Smooth muscle cell of bladder (primary cell): Measurements from ENCODE around the gene PRKD1. TPM values are rescaled to one million over a fixed set of nuclear protein-coding genes. Genes with fewer than 3 reads are reported as not detected.

Experiments used
- total RNA-seq: library from RNA; depleted of rRNA; stranded (reverse); fragments of >200 nt; gene quantifications from 2 replicates; pipeline ENCODE4 v1.2.3, GENCODE V29; 2014

Gene PRKD1
- total RNA-seq, result 12.4 and 18.4 TPM in 2 replicates

GRCh38 chr14:29927376-29928116 lies at the start of gene PRKD1:
PRKD1 (minus strand) TSS chr14:29927847.

